Epithelial cell of prostate (primary cell): ENCODE data around the gene LLGL2.
"Not testable (repeated sequence)": the region's sequence is repeated elsewhere in the genome, so short reads cannot be mapped to it uniquely, and the experiment has no call there.

Experiments
- DNase-seq: peaks from one replicate; pipeline ENCODE4 v3.0.0-alpha.2; 2011; ENCODE audit warnings: low read depth, low spot score
- H3K27ac ChIP-seq: fragments of 450-650 bp; 2 replicates; pipeline ENCODE4 v1.5.1; 2017; ENCODE audit warnings: mild to moderate bottlenecking

LLGL2 gene

DNA sequence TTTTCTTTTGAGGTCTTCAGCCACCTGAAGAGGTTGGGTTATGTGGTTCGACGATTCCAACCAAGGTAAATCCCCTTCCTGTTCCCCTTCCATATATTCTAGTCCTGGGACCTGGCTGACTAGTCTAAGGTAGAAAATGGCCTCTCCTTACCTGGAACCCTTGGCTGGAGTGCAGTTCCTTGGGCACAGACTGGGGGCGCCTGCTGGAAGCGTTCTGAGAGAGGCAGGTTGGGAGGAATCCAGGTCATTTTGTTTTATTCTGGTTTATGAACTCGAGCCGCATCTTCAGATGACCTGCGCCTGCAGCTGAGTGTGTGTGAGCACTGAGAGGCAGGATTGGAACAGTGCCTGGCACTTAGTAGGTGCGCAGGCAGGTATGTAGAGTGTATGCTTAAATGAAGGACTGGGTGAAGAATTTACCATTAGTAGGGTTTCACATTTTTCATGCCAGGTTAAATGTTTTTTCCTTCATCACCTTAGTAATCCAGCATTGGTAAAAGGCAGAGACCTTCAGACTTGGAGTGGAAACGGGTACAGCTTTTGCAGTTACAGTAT lies 6.4 kb upstream of the LLGL2 start:
- no peak overlapping the region for H3K27ac ChIP-seq
- DNase-seq: no peak

DNA sequence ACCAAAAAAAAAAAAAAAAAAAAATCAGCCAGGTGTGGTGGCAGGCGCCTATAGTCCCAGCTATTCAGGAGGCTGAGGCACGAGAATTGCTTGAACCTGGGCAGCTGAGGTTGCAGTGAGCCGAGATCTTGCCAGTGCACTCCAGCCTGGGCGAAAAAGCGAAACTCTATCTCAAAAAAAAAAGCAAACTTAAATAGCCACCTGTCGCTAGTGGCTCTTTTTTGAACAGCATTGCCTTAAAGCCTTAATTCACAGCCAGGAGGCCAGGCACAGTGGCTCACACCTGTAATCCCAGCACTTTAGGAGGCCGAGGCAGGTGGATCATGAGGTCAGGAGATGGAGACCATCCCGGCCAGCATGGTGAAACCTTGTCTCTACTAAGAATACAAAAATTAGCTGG lies 5.1 kb upstream of the LLGL2 start:
- not testable (repeated sequence) for H3K27ac ChIP-seq, DNase-seq

DNA sequence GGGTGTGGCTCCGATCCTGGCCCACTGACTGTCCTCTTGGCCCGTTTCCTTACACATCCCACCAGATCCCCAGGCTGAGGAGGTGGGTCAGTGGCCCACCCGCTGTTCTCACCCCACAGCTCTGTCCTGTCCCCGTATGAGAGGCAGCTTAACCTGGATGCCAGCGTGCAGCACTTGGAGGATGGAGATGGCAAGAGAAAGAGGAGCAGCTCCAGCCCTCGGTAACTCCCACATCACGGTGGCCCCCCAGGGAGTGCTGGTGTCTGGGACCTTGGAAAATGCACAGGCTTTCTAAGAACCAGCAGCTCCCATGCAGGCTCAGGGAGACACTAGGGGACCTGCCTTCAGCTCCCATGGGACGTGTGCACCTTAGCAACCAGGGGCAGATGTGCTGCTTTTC lies 4.2 kb upstream of the LLGL2 start:
- no peak for DNase-seq
- H3K27ac ChIP-seq: no peak overlapping the region

DNA sequence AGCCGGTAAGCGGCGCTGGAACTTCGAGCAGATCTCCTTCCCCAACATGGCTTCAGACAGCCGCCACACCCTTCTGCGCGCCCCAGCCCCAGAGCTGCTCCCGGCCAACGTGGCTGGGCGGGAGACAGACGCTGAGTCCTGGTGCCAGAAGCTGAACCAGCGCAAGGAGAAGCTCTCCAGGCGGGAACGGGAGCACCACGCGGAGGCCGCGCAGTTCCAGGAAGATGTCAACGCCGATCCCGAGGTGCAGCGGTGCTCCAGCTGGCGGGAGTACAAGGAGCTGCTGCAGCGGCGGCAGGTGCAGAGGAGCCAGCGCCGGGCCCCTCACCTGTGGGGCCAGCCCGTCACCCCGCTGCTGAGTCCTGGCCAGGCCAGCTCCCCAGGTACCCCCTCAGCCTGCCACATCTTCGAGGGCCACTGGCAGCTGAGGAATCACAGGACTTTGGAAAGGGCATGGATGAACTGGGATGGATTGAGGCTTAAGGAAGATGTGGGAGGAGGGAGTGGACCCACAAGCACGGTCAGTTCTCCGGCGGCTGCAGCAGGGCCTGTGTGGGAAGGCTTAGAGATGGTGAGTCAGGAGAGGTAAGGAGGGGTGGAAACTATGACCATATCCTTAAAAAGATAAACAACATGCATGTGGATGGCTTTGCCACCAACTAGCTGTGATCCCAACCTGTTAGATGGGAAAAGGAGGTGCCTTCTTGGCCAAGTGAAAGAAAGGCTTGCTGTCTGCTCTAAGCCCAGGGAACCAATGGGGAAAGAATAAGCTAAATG lies 3.4 kb upstream of the LLGL2 start:
- no peak for DNase-seq

DNA sequence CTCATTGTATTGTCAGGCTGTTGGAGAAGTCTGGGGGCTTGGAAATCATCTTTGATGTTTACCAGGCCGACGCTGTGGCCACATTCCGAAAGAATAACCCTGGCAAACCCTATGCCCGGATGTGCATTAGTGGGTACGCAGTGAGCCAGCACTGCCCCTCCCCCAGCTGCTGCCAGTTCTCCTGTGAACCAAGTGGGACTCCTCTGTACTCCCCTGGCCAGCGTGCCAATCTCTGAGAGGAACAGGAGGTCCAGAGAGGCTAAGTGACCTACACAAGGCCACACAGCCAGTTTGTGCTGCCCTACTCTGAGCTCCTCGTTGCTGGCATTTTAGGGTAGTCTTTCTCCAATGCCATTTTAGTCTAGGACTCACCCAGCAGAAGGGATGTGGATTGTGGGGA lies 1.9 kb upstream of the LLGL2 start:
- no peak for DNase-seq
- H3K27ac ChIP-seq: no peak overlapping the region

More for the DNA sequence above, 3.4 kb upstream of the LLGL2 start:
- H3K27ac ChIP-seq: no peak overlapping the region

DNA sequence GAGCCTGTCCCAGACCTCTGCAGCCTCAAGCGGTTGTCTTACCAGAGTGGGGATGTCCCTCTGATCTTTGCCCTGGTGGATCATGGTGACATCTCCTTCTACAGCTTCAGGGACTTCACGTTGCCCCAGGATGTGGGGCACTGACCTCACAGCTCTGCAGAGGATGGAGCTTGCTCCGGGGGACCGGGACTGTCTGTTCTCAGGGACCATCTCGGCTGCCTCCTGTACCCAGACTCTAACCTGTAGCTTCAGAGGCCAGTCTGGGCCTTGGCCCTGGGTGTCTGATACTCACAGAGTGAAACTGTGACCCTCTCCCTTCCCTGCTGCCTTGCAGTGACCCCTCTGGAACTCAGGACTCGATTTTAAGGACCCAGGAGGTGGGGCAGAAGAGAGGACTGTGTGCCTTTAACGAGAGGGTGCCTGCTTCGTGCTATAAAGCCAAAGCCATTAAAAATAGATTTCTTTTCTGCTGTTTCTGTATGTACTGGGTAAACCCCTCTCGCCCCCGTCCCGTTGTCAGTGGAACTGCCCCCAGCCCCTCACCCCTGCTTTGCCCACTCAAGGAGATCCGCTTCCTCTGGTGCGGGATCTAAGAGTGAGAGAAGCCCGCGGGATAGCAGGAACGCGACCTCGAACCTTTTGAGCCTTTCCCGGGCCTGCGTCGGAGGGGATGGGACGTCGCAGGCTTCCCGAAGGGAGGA lies 1.1 kb upstream of the LLGL2 start:
- H3K27ac ChIP-seq: peak overlapping the region; percentile 91
- DNase-seq: no peak

DNA sequence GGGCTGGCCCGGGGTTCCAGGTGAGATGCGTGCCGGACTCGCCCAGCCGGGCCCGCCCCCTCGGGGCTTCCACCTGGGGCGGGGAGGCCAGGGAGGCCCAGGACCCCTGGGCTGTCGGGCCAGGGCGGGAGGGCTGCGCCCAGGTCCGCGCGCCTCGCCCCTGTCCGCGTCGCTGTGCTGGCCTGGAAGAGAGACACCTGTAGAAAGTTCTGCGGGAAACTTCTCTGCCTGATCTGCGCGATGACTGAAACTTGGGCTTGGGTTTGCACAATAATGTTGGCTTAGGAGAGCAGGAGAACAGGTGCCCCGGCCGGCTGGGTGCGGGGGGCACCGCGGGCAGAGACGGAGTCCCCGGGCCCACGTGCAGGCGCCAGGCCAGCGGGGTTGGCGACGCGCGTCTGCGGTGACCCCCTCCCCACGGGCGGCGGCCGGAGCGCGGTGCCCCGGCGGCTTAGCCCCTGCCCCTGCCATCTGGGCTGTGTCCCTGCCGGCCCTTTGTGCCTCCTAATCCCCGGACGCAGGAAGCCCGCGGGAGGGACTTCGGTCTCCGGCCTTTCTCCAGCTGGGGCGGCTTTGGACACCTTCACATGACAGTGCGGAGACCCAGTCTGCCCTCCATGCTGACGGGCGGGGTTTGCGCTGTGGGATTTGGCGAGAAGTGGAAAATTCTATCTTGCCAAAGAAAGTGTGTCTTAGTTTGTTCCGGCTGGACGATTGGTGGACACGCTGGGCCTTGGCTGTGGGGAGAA lies 483 bp downstream of the LLGL2 start:
- peak overlapping the region; percentile 91 for H3K27ac ChIP-seq
- no peak for DNase-seq

DNA sequence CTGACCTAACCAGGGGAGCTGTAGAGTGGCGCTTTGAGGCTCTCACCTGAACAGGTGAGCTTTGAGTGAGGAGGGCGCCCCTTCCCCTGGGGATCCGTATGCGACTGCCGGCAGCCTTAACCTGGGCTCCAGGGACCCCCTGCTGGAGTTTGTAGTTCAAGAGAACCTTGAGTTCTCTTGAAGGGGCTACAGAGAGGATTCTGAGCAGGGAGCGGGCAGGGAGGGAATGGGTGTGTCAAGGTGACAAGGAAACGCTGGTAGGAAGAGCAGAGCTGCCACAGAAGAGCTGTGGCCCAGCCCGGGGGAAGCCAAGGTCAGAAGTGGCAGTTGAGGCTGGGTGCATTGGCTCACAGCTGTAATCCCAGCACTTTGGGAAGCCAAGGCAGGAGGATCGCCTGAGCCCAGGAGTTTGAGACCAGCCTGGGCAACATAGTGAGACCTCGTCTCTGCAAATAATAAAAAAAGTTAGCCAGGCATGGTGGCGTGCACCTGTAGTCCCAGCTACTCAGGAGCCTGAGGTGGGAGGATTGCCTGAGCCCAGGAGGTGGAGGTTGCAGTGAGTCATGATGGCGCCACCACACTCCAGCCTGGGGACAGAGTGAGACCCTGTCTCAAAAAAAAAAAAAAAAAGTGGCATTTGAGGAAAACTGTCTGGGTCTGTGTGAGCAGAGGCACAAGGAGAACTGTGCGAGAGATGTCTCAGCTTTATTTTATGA lies 1.2 kb downstream of the LLGL2 start:
- H3K27ac ChIP-seq: peak overlapping the region; percentile 91
- no peak for DNase-seq

DNA sequence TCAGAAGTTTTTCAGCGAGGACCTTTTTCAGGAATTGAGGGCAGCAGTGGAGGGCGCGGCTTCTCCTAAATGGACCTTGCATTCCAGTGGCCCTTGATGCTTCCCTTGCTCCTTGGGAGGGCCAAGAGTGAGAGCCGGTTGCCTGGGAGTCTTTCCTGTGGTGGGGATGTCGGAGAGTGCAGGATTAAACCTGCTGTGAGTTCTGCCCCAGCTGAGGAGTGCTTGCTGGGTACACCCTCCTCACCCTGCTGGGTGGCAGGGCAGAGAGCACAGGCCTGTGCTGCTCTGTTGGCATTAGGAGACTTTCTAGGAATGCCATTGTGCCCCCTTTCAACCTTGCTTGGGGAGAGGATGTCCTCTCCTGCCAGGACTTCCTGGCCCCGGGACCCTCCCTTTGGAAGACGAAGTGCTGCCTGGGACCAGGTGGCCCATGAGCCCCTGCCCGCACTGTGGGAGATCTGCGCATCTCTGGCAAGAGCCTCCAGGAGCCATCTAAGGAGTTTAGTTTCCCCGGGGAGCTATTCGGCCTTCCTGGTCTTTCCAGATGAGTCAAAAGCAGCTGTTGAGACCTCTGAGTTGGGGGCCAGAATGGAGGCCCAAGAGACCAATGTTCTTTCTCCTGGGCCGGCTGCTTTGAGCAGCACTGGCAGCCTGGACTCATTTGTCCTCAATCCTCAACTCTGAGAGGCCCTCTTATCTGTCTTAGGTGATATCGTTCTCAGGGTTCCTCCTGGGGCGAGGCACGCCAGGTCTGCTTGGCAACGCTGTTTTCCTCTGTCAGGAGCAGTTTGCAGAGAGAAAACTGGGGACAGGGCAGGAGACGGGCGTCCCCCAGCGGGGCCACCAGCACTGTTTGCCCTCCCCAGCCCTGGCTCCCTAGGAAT lies 5.6 kb downstream of the LLGL2 start:
- peak overlapping the region; percentile 82 for H3K27ac ChIP-seq
- DNase-seq: no peak

DNA sequence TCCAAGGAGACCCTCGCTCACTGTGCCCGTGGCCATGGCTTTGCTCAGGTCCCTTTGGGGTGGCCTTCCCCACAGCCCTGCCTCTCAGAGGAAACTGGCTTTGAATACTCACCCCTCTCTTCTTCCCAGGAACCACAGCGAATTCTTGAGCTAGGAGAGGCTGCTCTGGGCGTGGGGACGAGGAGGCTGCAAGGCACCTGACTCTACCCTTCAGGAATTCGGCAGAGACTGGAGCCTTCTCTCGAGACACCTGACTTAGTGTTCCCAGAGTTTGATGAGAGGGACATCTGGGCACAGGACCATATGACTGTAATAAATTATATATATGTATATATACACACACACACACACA lies 6.2 kb downstream of the LLGL2 start:
- H3K27ac ChIP-seq: peak overlapping the region; percentile 82

DNA sequence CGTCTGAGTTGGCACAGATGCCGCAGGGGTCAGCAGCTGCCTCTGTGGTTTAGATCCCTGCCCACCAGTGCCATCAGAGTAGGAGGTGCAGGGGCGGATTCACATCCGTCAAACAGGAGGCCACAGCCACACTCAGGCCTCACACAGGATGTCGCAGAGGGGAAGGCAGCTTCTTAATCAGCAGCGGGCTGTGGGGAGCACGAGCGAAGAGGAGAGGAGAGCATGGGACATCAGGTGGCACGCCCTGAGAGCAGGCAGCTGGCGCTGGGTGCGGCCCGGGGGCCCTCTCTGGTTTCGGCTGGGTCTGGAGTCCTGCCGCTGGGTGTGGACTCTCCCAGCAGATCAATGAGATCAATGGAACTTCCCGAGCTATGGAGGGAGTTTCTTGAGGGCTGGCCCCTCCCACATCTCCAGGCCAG lies 9.6 kb downstream of the LLGL2 start:
- no peak overlapping the region for H3K27ac ChIP-seq
- no peak for DNase-seq

More for the DNA sequence above, 6.2 kb downstream of the LLGL2 start:
- peak; percentile 55 for DNase-seq

DNA sequence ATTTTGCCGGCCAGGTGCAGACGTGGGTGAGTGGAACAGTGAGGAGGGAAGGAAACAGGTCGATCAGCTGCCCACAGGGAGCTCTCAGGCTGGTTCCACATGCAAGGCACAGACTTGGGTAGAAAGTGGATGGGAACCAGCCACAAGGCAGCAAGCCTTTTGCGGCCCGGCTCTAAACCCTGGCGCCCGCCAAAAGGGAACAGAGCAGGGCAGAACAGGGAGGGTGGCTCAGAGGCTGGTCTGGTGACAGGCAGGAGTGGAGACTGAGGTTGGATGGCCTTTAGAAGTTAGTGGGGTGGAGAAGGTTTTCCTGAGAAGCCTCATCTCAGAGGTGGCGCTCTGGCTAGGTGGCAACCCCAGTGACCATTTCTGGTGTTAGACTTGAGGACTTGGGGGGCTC lies 10.4 kb downstream of the LLGL2 start:
- H3K27ac ChIP-seq: no peak overlapping the region
- no peak for DNase-seq

DNA sequence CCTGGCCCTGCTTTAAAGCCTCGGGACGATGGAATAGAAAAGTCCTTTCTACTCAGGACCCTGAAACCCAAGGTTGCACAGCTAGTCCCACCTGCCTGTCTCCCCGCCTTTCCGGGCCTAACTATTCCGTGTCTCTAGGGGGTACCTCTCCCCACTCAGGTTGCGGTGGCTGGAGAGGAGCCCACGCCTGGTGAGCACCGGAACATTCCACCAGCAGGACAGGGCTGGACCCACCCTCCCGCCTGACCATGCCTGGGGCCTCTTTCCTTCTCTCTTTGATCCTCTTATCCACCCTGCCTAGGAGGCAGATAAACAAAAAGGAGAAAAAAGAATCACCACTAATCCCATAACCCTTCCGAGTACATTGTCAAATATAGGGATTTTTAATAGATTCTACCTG lies 10.9 kb downstream of the LLGL2 start:
- DNase-seq: no peak
- no peak overlapping the region for H3K27ac ChIP-seq

DNA sequence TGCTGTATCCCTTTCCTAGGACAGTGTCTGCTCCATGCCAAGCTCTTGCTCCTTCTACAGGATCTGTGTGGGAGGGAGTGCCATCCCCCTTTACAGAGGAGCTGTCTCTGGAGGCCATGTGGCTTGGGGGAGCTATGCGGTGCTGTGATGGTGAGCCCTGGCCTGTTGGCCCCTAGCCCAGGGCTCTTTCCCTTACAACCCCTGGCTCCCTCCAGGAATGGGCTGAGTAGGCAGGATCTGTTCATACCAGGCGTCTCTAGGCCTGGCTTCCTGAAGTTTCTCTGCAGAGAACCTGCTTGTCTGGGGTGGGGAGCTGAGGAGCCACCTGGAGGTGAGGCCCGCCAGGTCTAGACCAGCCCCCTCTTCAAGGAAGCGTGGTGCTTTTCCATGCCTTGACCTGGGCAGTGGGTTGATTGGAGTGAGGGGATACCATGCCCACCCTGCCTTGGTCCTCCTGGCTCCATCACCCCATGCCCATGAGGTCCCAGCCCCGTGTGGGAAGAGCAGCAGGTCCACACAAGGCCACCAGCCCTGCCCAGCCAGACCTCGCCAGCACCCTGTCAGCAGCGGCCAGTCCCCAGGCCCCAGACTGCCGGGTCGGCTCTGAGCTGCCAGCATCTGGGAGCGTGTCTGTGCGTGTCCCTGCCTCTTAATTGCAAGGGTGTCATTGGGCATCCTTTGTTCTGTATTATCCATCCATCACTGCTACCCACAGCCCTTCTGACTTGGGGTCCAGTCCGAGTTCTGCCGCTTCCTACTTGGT lies 14.7 kb downstream of the LLGL2 start:
- no peak for DNase-seq
- H3K27ac ChIP-seq: no peak overlapping the region

DNA sequence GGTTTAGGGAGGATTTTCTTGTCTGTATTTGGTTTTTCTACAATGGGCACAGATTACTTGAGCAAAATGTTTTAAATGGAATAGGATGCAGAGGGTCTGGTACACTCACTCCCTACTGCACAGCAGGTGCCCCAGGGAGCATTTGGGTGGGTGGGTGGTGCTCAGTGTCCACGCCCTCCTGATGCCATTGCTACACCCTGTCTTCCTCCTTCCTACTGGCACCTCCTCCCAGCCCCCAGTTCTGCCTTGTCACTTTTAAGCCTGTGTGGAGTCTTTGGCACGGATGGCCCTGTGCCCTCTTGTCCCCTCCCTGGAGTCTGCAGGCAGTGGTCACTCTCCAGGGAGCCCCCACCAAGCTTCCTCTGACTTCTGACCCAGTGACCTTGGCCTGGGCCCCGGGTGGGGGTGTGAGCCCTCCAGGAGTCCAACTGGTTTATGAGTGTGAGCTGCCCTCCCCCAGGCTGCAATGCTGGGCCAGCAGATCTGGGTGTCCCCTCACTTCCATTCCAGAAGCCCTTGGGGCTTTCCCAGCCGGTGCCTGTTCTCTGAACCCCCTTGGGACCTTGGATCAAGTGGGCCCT lies 15.5 kb downstream of the LLGL2 start:
- DNase-seq: no peak
- H3K27ac ChIP-seq: no peak overlapping the region

DNA sequence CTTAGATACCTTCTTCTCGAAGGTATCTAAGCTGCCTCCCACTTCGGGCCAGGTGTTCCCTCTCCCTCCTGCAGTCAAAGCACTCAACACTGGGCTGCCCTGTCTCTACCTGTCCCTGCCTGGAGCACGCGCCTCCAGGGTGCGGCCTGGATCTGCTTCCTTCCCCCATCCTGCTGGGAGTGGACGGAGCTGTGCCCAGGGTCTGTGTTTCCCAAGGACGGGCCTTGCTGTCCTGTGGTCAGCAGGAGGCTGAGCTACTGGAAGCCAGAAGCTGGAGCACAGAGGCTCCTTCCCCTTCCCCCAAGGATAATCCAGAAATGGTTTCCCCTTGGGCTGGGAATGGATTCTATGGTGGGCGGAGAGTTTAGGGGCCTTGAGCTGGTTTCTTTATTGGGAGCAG lies 16.7 kb downstream of the LLGL2 start:
- no peak for DNase-seq
- no peak overlapping the region for H3K27ac ChIP-seq

DNA sequence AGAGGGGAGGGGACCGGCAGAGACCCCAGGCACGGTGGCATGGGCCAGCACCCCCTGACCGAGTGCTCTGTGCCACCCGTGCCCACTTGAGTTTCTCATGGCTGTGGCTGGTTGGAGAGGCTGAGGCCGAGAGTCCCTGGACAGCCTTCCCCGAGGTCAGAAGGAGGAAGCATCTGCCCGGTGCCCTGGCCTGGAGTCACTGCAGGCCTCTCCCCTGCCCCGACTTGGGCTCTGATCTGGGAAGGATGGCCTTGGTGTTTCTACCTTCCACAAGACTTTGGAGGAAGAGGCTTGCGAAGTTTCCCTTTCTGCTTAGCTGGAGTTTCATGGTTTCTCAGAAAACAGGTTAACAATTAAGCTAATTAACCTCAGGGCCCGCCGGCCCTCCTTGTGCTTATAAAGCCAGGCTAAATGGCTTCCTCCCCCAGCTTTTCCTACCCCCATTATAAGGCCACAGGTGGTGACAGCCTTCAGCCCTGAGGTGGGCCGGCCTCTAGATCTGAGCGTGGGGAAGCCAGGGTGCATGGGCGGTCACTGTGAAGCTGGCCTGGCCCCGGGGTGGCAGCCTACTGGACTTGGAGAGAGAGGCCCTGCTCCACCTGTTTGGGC lies 17.3 kb downstream of the LLGL2 start:
- no peak overlapping the region for H3K27ac ChIP-seq
- no peak for DNase-seq

DNA sequence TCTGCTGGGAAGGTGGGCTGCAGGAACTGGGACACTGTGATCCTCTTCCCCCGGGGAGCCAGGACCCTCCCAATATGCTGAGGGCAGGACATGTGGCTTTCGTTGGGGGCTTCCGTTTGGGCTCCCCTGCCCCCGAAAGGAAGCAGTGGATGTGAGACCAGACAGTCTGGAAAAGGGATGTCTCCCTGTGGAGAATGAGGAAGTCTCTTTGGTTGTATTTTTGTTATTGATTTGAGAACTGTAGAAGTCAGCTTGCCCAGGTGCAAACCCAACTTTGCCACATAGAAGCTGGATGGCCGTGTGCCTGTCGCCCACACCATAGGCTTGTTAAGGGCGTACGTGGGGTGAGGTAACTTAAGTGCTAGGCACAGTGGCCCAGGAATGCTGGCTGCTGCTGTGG lies 18.8 kb downstream of the LLGL2 start:
- H3K27ac ChIP-seq: no peak overlapping the region
- DNase-seq: no peak
